ENCODE results near the gene ALPL.

ALPL gene

GRCh38 chr1:21622466-21623315 is 113.5 kb downstream of the ALPL start:
- Mint-ChIP-seq H3K4me1 (ENCODE audit: low read depth) (peaks cover 7% of the 10 kb centered on the region), H3K9me3 (no peaks in the 10 kb centered on the region), H3K36me3 (ENCODE audit: low read depth) (no peaks in the 10 kb centered on the region), H3K27ac (no peak overlapping the region), H3K4me3 (peak overlapping the region; percentile 54), H3K27me3 (peaks cover 44% of the 10 kb centered on the region)
- DNase-seq: peak; percentile 76

DNA sequence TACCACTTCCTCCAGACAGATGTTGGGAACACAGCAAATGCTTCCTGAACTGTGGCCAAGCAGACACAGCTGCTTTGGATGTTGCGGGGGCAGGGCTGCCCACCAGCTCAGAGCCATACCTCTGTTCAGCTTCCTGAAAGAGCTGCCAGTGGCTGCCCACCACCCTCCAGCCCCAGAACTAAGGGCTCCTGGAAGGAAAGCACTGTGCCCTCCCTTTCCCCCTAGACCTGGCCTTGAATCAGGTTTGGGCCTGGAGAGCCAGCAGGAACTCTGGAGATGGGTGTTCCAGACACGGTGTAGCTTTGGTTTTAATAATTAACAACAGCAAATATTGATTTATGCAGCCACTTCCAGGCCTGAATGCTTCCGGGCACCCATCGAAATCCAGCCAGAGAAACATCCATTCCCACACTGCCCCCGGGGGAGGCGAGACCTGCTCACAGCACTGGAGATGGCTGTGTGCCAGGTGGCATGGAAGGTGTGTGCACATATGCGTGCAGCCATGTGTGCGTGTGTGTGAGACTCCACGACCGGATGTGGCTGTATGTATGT is 114.3 kb downstream of the ALPL start:
- no peak for DNase-seq
- H3K9me3 Mint-ChIP-seq: no peaks in the 10 kb centered on the region
- H3K27ac Mint-ChIP-seq: no peak overlapping the region
- peaks cover 40% of the 10 kb centered on the region for H3K27me3 Mint-ChIP-seq
- H3K4me3 Mint-ChIP-seq: no peak overlapping the region
- peaks cover 7% of the 10 kb centered on the region for H3K4me1 Mint-ChIP-seq (ENCODE audit: low read depth)
- no peaks in the 10 kb centered on the region for H3K36me3 Mint-ChIP-seq (ENCODE audit: low read depth)

DNA sequence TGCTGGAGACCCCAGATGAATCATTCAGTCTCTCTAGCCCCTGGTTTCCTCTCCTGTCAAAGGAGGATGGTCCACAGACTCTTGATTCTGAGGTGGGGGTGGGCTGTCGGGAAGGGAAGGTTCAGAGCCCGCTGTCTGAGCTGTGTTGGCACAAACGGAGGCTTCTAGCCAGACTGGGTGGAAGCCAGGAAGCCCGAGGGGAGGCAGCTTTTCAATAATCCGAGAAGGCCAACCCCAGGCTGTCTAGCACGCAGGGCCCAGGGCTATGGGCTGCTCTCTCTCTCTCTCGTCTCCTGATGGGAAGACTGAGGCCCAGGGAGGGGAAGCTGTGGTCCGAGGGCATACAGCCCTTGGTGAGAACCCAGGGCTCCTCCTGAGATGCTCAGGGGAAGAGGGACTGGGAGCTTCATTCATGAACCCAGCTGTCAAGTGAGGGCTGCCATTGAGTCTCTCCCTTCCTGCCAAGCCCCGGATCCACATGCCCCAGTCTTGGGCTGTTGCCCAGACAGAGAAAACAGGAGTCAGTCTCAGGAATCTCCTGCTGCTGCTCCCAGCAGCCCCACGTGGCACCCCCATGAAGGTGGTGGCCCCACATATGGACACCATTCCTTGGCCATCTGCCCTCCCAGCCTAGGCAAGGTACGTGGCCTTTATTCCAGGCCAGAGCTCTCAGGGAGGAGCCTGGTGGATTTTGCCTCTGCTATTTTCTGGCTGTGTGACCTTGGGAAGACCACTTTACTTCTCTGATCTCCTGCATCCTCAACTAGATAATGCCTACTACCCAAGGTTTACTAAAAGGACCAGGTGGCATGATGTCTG is 115.6 kb downstream of the ALPL start:
- no peak for DNase-seq
- Mint-ChIP-seq H3K36me3 (ENCODE audit: low read depth) (no peaks in the 10 kb centered on the region), H3K27ac (no peak overlapping the region), H3K9me3 (no peaks in the 10 kb centered on the region), H3K27me3 (peaks cover 35% of the 10 kb centered on the region), H3K4me3 (no peak overlapping the region), H3K4me1 (ENCODE audit: low read depth) (peaks cover 7% of the 10 kb centered on the region)

- DNase-seq: no peak
- Mint-ChIP-seq H3K27me3 (peaks cover 36% of the 10 kb centered on the region), H3K27ac (no peak overlapping the region), H3K4me1 (ENCODE audit: low read depth) (peaks cover 7% of the 10 kb centered on the region), H3K36me3 (ENCODE audit: low read depth) (no peaks in the 10 kb centered on the region), H3K9me3 (no peaks in the 10 kb centered on the region), H3K4me3 (no peak overlapping the region)
Measured at GRCh38 chr1:21625390-21626190, 116.4 kb downstream of the ALPL start.

GRCh38 chr1:21626921-21627339 is 117.7 kb downstream of the ALPL start:
- no peaks in the 10 kb centered on the region for H3K36me3 Mint-ChIP-seq (ENCODE audit: low read depth)
- peaks cover 4% of the 10 kb centered on the region for H3K4me1 Mint-ChIP-seq (ENCODE audit: low read depth)
- no peak for DNase-seq
- H3K27me3 Mint-ChIP-seq: peaks cover 30% of the 10 kb centered on the region
- H3K27ac Mint-ChIP-seq: no peak overlapping the region
- no peak overlapping the region for H3K4me3 Mint-ChIP-seq
- no peaks in the 10 kb centered on the region for H3K9me3 Mint-ChIP-seq
